KBM-7 (cell line): Measurements from ENCODE around the gene FBXO34.
A peak's percentile ranks its signal among the peaks of the same experiment; 100 is the strongest.

ENCODE experiments used
- DNase-seq: peaks from one replicate; pipeline ENCODE4 v3.0.0-alpha.2; 2015
- in situ Hi-C: fragments of 300-500 bp; cut with MboI; formaldehyde crosslinking; loops from 2 replicates; pipeline ENCODE4 v1.14.3; 2020; ENCODE audit warnings: low sequenced_read_pairs, low pct_unique_long_range_greater_than_20kb, mixed read lengths

The FBXO34 gene

GRCh38 chr14:55270832-55271571 is at the start of gene FBXO34:
Gene FBXO34, plus strand, starts transcription at chr14:55271421. Its CDS starts 78,970 bp downstream, at chr14:55350391.
- DNase-seq, result peak; percentile 98
- in situ Hi-C loops, result no loop called here

- in situ Hi-C loops, result no loop called here
- no peak for DNase-seq
Observed at GRCh38 chr14:55221968-55222367, 49.3 kb upstream of the FBXO34 start.

GRCh38 chr14:55223364-55223763 is 47.9 kb upstream of the FBXO34 start:
- in situ Hi-C loops, result no loop called here
- no peak for DNase-seq

- DNase-seq, result no peak
- in situ Hi-C loops, result no loop called here
Observed at GRCh38 chr14:55228261-55228660, 43.0 kb upstream of the FBXO34 start.

- in situ Hi-C loops, result no loop called here
- no peak for DNase-seq
Observed at GRCh38 chr14:55233591-55233990, 37.6 kb upstream of the FBXO34 start.

GRCh38 chr14:55238019-55238680 is 33.1 kb upstream of the FBXO34 start:
- DNase-seq, result peak; percentile 62
- in situ Hi-C loops, result no loop called here

- in situ Hi-C loops, result no loop called here
- peak; percentile 10 for DNase-seq
Observed at GRCh38 chr14:55239320-55239719, 31.9 kb upstream of the FBXO34 start.

GRCh38 chr14:55240526-55241178 is 30.6 kb upstream of the FBXO34 start:
- DNase-seq, result no peak
- in situ Hi-C loops, result no loop called here

- in situ Hi-C loops, result no loop called here
- no peak for DNase-seq
Observed at GRCh38 chr14:55241673-55242072, 29.5 kb upstream of the FBXO34 start.

- DNase-seq, result no peak
- in situ Hi-C loops, result no loop called here
Observed at GRCh38 chr14:55243386-55243785, 27.8 kb upstream of the FBXO34 start.

- no peak for DNase-seq
- in situ Hi-C loops, result no loop called here
Observed at GRCh38 chr14:55243813-55244212, 27.4 kb upstream of the FBXO34 start.

- peak; percentile 46 for DNase-seq
Observed at GRCh38 chr14:55245657-55246268, 25.5 kb upstream of the FBXO34 start.

GRCh38 chr14:55248411-55248810 is 22.8 kb upstream of the FBXO34 start:
- in situ Hi-C loops, result no loop called here

More at GRCh38 chr14:55245657-55246268, 25.5 kb upstream of the FBXO34 start:
- in situ Hi-C loops, result no loop called here

GRCh38 chr14:55249423-55249822 is 21.8 kb upstream of the FBXO34 start:
- in situ Hi-C loops, result no loop called here
- no peak for DNase-seq

More at GRCh38 chr14:55248411-55248810, 22.8 kb upstream of the FBXO34 start:
- DNase-seq, result no peak

- in situ Hi-C loops, result no loop called here
Observed at GRCh38 chr14:55253276-55253675, 17.9 kb upstream of the FBXO34 start.

GRCh38 chr14:55254581-55254980 is 16.6 kb upstream of the FBXO34 start:
- in situ Hi-C loops, result no loop called here
- DNase-seq, result no peak

More at GRCh38 chr14:55253276-55253675, 17.9 kb upstream of the FBXO34 start:
- no peak for DNase-seq

- in situ Hi-C loops, result no loop called here
- no peak for DNase-seq
Observed at GRCh38 chr14:55255979-55256378, 15.2 kb upstream of the FBXO34 start.

- no peak for DNase-seq
- in situ Hi-C loops, result no loop called here
Observed at GRCh38 chr14:55256586-55256985, 14.6 kb upstream of the FBXO34 start.

- in situ Hi-C loops, result no loop called here
- DNase-seq, result peak; percentile 86
Observed at GRCh38 chr14:55265197-55265596, 6.0 kb upstream of the FBXO34 start.

GRCh38 chr14:55267820-55268219 is 3.4 kb upstream of the FBXO34 start:
- in situ Hi-C loops, result no loop called here
- DNase-seq, result no peak
